HEK293 (cell line): Measurements from ENCODE around the gene ROS1.

Experiments
- CTCF ChIA-PET: fragments of 350-600 bp; formaldehyde crosslinking; extraction: SDS; loops from one replicate; lab custom pipeline; 2021; ENCODE audit warnings: antibody characterized with exemption; lab: Yijun Ruan, JAX
- POLR2A ChIA-PET: fragments of 300-600 bp; formaldehyde crosslinking; extraction: SDS; loops from one replicate; lab custom pipeline; 2020; ENCODE audit warnings: antibody characterized with exemption, inconsistent platforms; lab: Yijun Ruan, JAX
- H3K27ac ChIP-seq: fragments of 200-500 bp; sonication (Bioruptor generic); 2 replicates; pipeline ENCODE4 v1.5.1; 2014; ENCODE audit warnings: low read depth, low read length, control low read depth, inconsistent platforms; ENCODE audit errors: extremely low read depth
- H3K36me3 ChIP-seq, 2 experiments: fragments of 200-500 bp in 1 of 2; sonication (Bioruptor generic) in 1 of 2; 1 replicate in 1 of 2; 2 replicates in 1 of 2; pipeline ENCODE4 v1.5.1; 2014 to 2017; ENCODE audit warnings: inconsistent platforms in 2 of 2, low read length in 2 of 2; ENCODE audit not compliant: control insufficient read depth in 2 of 2, insufficient read depth in 1 of 2
- H3K4me1 ChIP-seq: fragments of 200-500 bp; sonication (Bioruptor generic); 2 replicates; pipeline ENCODE4 v1.5.1; 2014; ENCODE audit warnings: mild to moderate bottlenecking, low read length, inconsistent platforms; ENCODE audit not compliant: control insufficient read depth, insufficient read depth
- H3K4me3 ChIP-seq: 2 replicates; pipeline ENCODE4 v1.5.1; 2011; ENCODE audit warnings: low read depth, mild to moderate bottlenecking, control low read depth, low read length, moderate library complexity
- H3K9me3 ChIP-seq: fragments of 200-500 bp; sonication (Bioruptor generic); 2 replicates; pipeline ENCODE4 v1.5.1; 2014; ENCODE audit warnings: low read depth, low read length, inconsistent platforms; ENCODE audit not compliant: control insufficient read depth, insufficient read depth
- ATF2 ChIP-seq: fragments of 450-650 bp; formaldehyde crosslinking; IDR thresholded peaks from 2 replicates; pipeline ENCODE4 v1.5.1; 2016; ENCODE audit warnings: missing biosample characterization, missing genetic modification characterization, low read depth
- BCL6B ChIP-seq: fragments of 450-650 bp; formaldehyde crosslinking; IDR thresholded peaks from 2 replicates; pipeline ENCODE4 v1.5.1; 2017; ENCODE audit warnings: missing biosample characterization, missing genetic modification characterization
- FEZF1 ChIP-seq: fragments of 450-650 bp; formaldehyde crosslinking; IDR thresholded peaks from 2 replicates; pipeline ENCODE4 v1.5.1; 2016; ENCODE audit warnings: missing biosample characterization, missing genetic modification characterization
- GLI4 ChIP-seq: fragments of 450-650 bp; formaldehyde crosslinking; IDR thresholded peaks from 2 replicates; pipeline ENCODE4 v1.5.1; 2016; ENCODE audit warnings: missing biosample characterization, missing genetic modification characterization
- KLF9 ChIP-seq: fragments of 450-650 bp; formaldehyde crosslinking; IDR thresholded peaks from 2 replicates; pipeline ENCODE4 v1.5.1; 2016; ENCODE audit warnings: missing biosample characterization, missing genetic modification characterization, low read depth
- PRDM1 ChIP-seq: fragments of 450-650 bp; formaldehyde crosslinking; IDR thresholded peaks from 2 replicates; pipeline ENCODE4; 2016; ENCODE audit warnings: missing biosample characterization, missing genetic modification characterization
- REST ChIP-seq: fragments of 450-650 bp; formaldehyde crosslinking; IDR thresholded peaks from 2 replicates; pipeline ENCODE4 v1.5.1; 2016; ENCODE audit warnings: missing biosample characterization, missing genetic modification characterization
- ZBTB26 ChIP-seq: fragments of 450-650 bp; formaldehyde crosslinking; optimal IDR thresholded peaks from 2 replicates; pipeline ENCODE3; 2016; ENCODE audit warnings: missing biosample characterization, mild to moderate bottlenecking, missing genetic modification characterization
- ZBTB8A ChIP-seq: fragments of 450-650 bp; formaldehyde crosslinking; IDR thresholded peaks from 2 replicates; pipeline ENCODE4 v1.5.1; 2016; ENCODE audit warnings: missing biosample characterization, missing genetic modification characterization
- ZNF112 ChIP-seq: fragments of 450-650 bp; formaldehyde crosslinking; IDR thresholded peaks from 2 replicates; pipeline ENCODE4 v1.5.0; 2017; ENCODE audit warnings: missing biosample characterization, missing genetic modification characterization
- ZNF202 ChIP-seq: fragments of 450-650 bp; formaldehyde crosslinking; IDR thresholded peaks from 2 replicates; pipeline ENCODE4 v1.5.1; 2016; ENCODE audit warnings: missing biosample characterization, missing genetic modification characterization, borderline replicate concordance
- ZNF280C ChIP-seq: fragments of 450-650 bp; formaldehyde crosslinking; IDR thresholded peaks from 2 replicates; pipeline ENCODE4 v1.5.1; 2016; ENCODE audit warnings: missing biosample characterization, missing genetic modification characterization
- ZNF311 ChIP-seq: fragments of 450-650 bp; formaldehyde crosslinking; IDR thresholded peaks from 2 replicates; pipeline ENCODE4 v1.5.1; 2017; ENCODE audit warnings: missing biosample characterization, missing genetic modification characterization, borderline replicate concordance
- ZNF350 ChIP-seq: fragments of 450-650 bp; formaldehyde crosslinking; IDR thresholded peaks from 2 replicates; pipeline ENCODE4 v1.5.0; 2017; ENCODE audit warnings: missing biosample characterization, mild to moderate bottlenecking, missing genetic modification characterization
- ZNF362 ChIP-seq: fragments of 450-650 bp; formaldehyde crosslinking; IDR thresholded peaks from 2 replicates; pipeline ENCODE4 v1.5.1; 2016; ENCODE audit warnings: missing biosample characterization, missing genetic modification characterization
- ZNF394 ChIP-seq: fragments of 450-650 bp; formaldehyde crosslinking; IDR thresholded peaks from 2 replicates; pipeline ENCODE4 v1.5.1; 2016; ENCODE audit warnings: missing biosample characterization, missing genetic modification characterization, mild to moderate bottlenecking, moderate library complexity, borderline replicate concordance
- ZNF404 ChIP-seq: fragments of 450-650 bp; formaldehyde crosslinking; IDR thresholded peaks from 2 replicates; pipeline ENCODE4 v1.5.1; 2017; ENCODE audit warnings: missing biosample characterization, missing genetic modification characterization
- ZNF548 ChIP-seq: fragments of 450-650 bp; formaldehyde crosslinking; IDR thresholded peaks from 2 replicates; pipeline ENCODE4 v1.5.1; 2016; ENCODE audit warnings: missing biosample characterization, missing genetic modification characterization
- ZNF596 ChIP-seq: fragments of 450-650 bp; IDR thresholded peaks from 2 replicates; pipeline ENCODE4 v1.5.0; 2018; ENCODE audit warnings: missing biosample characterization, mild to moderate bottlenecking, missing genetic modification characterization, moderate library complexity
- ZNF610 ChIP-seq: fragments of 450-650 bp; formaldehyde crosslinking; IDR thresholded peaks from 2 replicates; pipeline ENCODE4 v1.5.1; 2016; ENCODE audit warnings: missing biosample characterization, missing genetic modification characterization, borderline replicate concordance
- ZNF658 ChIP-seq: fragments of 450-650 bp; formaldehyde crosslinking; IDR thresholded peaks from 2 replicates; pipeline ENCODE4; 2016; ENCODE audit warnings: missing biosample characterization, missing genetic modification characterization
- ZNF785 ChIP-seq: fragments of 450-650 bp; formaldehyde crosslinking; IDR thresholded peaks from 2 replicates; pipeline ENCODE4 v1.5.1; 2016; ENCODE audit warnings: missing biosample characterization, missing genetic modification characterization
- ZNF792 ChIP-seq: fragments of 450-650 bp; formaldehyde crosslinking; IDR thresholded peaks from 2 replicates; pipeline ENCODE4 v1.5.1; 2016; ENCODE audit warnings: missing biosample characterization, missing genetic modification characterization

ROS1 gene

GRCh38 chr6:117467876-117468275 lies 42.1 kb upstream of the ROS1 start (continued):
- TF ChIP-seq ZBTB26 (tag by site-specific recombination) (no peak), ZNF112 (tag by site-specific recombination) (no peak), REST (tag by site-specific recombination) (no peak), ZNF785 (no peak), ZNF350 (tag by site-specific recombination) (no peak), ZNF596 (tag by site-specific recombination) (no peak)

GRCh38 chr6:117465691-117466090 lies 39.9 kb upstream of the ROS1 start:
- no peak overlapping the region for H3K27ac ChIP-seq
- CTCF ChIA-PET: interaction anchor here (0.7 to 0.8 kb wide), 2 partner anchors 14 to 15 kb away, joined by 3 read pairs; no protein-coding TSS in a partner anchor
- no peak for TF ChIP-seq PRDM1
- TF ChIP-seq, all 188 proteins: peak for 0

GRCh38 chr6:117464700-117465099 lies 39.0 kb upstream of the ROS1 start:
- no peak overlapping the region for H3K4me3 ChIP-seq
- CTCF ChIA-PET: interaction anchor here (0.8 to 1.2 kb wide), 3 partner anchors 13 to 21 kb away, joined by 3 to 4 read pairs (median 3); no protein-coding TSS in a partner anchor
- no peaks in the 10 kb centered on the region for H3K36me3 ChIP-seq
- no peaks in the 10 kb centered on the region for H3K9me3 ChIP-seq
- no peak overlapping the region for H3K27ac ChIP-seq
- POLR2A ChIA-PET: no interaction called here
- H3K4me1 ChIP-seq: no peaks in the 10 kb centered on the region
- TF ChIP-seq ZNF610 (tag by site-specific recombination) (no peak), ZNF280C (tag by site-specific recombination) (no peak), ZNF404 (tag by site-specific recombination) (no peak), ATF2 (tag by site-specific recombination) (no peak), ZNF394 (tag by site-specific recombination) (no peak), ZNF548 (tag by site-specific recombination) (no peak), ZNF362 (tag by site-specific recombination) (no peak), ZNF658 (tag by site-specific recombination) (no peak), KLF9 (no peak), ZBTB8A (tag by site-specific recombination) (no peak), GLI4 (tag by site-specific recombination) (no peak), BCL6B (no peak), ZNF792 (no peak), ZNF311 (no peak), ZNF202 (tag by site-specific recombination) (no peak), FEZF1 (tag by site-specific recombination) (no peak)

More at GRCh38 chr6:117465691-117466090, 39.9 kb upstream of the ROS1 start:
- POLR2A ChIA-PET: no interaction called here
- no peaks in the 10 kb centered on the region for H3K4me1 ChIP-seq
- no peak overlapping the region for H3K4me3 ChIP-seq
- H3K9me3 ChIP-seq: no peaks in the 10 kb centered on the region
- H3K36me3 ChIP-seq: no peaks in the 10 kb centered on the region
